ENCODE data around the gene PLA2G4C. TPM values are rescaled to one million over a fixed set of nuclear protein-coding genes. Genes with fewer than 3 reads are reported as not detected.

The PLA2G4C gene
- total and polyA plus RNA-seq, 4 donors = 6.4 to 21.6 (median 10.2) TPM

DNA sequence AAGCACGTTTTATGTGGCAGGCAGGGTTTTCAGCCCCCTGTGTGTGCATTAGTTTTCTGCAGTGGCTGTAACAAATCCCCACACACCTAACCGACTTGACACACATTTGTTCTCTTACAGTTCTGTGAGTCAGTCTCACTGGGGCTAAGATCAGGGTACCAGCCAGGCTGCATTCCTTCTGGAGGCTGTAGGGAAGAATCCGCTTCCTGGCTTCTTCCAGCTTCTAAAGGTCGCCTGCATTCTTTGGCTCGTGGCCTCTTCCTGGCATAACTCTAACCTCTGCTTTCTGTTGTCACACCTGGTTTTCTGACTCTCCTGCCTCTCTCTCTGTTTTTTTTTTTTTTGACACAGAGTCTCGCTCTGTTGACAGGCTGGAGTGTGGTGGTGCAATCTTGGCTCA lies 109.8 kb downstream of the PLA2G4C start:
- no peaks in the 10 kb centered on the region for H3K36me3 ChIP-seq (ENCODE audit: control insufficient read depth in 4 of 4, insufficient read depth in 4 of 4, low read length in 4 of 4)
- DNase-seq (no peak), ATAC-seq (ENCODE audit: insufficient read depth, low FRiP score) (no peak)
- no peaks in the 10 kb centered on the region for H3K27me3 ChIP-seq (ENCODE audit: control insufficient read depth in 3 of 3, insufficient read depth in 3 of 3, low read length in 2 of 3)
- H3K27ac ChIP-seq (ENCODE audit: low read depth in 1 of 2, low read length in 1 of 2) = no peak overlapping the region
- TF ChIP-seq, protein P1, sequence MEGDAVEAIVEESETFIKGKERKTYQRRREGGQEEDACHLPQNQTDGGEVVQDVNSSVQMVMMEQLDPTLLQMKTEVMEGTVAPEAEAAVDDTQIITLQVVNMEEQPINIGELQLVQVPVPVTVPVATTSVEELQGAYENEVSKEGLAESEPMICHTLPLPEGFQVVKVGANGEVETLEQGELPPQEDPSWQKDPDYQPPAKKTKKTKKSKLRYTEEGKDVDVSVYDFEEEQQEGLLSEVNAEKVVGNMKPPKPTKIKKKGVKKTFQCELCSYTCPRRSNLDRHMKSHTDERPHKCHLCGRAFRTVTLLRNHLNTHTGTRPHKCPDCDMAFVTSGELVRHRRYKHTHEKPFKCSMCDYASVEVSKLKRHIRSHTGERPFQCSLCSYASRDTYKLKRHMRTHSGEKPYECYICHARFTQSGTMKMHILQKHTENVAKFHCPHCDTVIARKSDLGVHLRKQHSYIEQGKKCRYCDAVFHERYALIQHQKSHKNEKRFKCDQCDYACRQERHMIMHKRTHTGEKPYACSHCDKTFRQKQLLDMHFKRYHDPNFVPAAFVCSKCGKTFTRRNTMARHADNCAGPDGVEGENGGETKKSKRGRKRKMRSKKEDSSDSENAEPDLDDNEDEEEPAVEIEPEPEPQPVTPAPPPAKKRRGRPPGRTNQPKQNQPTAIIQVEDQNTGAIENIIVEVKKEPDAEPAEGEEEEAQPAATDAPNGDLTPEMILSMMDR (IDR thresholded peaks at IDR 0.05; ENCODE audit: control extremely low read depth, extremely low read depth) = no peak
- H3K9me3 ChIP-seq (ENCODE audit: control insufficient read depth in 4 of 4, insufficient read depth in 3 of 4, low read length in 3 of 4) = peaks cover 0 to 4% (median 0%) of the 10 kb centered on the region in 4 donors
- no peak overlapping the region for H3K9ac ChIP-seq (ENCODE audit: insufficient read depth in 1 of 2, low read length in 2 of 2)
- 83 to 85% methylated on average over 6 of the region's 6 CpGs for WGBS, 2 donors
- H3K4me1 ChIP-seq (ENCODE audit: control insufficient read depth in 5 of 5, insufficient read depth in 5 of 5, low read length in 5 of 5) = no peaks in the 10 kb centered on the region
- H3K4me3 ChIP-seq = no peak overlapping the region

DNA sequence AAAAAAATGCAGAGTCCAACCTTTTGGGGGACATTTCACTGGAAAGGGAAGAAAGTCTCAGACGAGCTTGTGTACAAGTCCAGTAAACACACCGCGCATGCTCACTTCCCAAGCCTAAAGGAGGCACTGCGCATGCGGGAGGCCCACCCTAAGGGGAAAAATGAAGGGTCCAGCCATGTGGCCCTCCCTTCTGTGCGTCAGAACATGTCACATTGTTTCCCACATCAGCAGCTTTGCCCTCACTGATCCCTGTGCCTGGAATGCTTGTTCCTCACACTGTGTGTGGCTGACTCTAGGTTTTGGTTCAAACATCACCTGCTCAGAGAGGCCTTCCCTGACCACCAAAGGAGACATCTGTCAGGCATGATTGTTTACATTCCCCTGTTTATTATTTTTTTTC lies 111.8 kb downstream of the PLA2G4C start:
- no peak for DNase-seq
- WGBS, 2 donors = 81 to 87% methylated on average over 6 of the region's 6 CpGs
- no peaks in the 10 kb centered on the region for H3K27me3 ChIP-seq (ENCODE audit: control insufficient read depth in 3 of 3, insufficient read depth in 3 of 3, low read length in 2 of 3)
- H3K4me3 ChIP-seq = no peak overlapping the region
- no peaks in the 10 kb centered on the region for H3K36me3 ChIP-seq (ENCODE audit: control insufficient read depth in 4 of 4, insufficient read depth in 4 of 4, low read length in 4 of 4)
- TF ChIP-seq, protein P1 (IDR thresholded peaks at IDR 0.05; ENCODE audit: control extremely low read depth, extremely low read depth) = no peak
- H3K4me1 ChIP-seq (ENCODE audit: control insufficient read depth in 5 of 5, insufficient read depth in 5 of 5, low read length in 5 of 5) = no peaks in the 10 kb centered on the region
- no peak for ATAC-seq (ENCODE audit: insufficient read depth, low FRiP score)
- H3K9me3 ChIP-seq (ENCODE audit: control insufficient read depth in 4 of 4, insufficient read depth in 3 of 4, low read length in 3 of 4) = peaks cover 0 to 4% (median 0%) of the 10 kb centered on the region in 4 donors
- H3K9ac ChIP-seq (ENCODE audit: insufficient read depth in 1 of 2, low read length in 2 of 2) = no peak overlapping the region
- no peak overlapping the region for H3K27ac ChIP-seq (ENCODE audit: low read depth in 1 of 2, low read length in 1 of 2)

Other genes with a start within 250 kb of the PLA2G4C start
- under 1 TPM in 1 of 2 donors, not detected in 1; 0.15 TPM for gene SULT2A1, start 224.5 kb downstream of the PLA2G4C start, total RNA-seq
- gene SULT2A1, start 224.5 kb downstream of the PLA2G4C start, polyA plus RNA-seq = under 1 TPM in 1 of 2 donors, not detected in 1; 0.01 TPM
- not detected for gene BSPH1, start 118.6 kb downstream of the PLA2G4C start, total RNA-seq
- not detected for gene BSPH1, start 118.6 kb downstream of the PLA2G4C start, polyA plus RNA-seq
- not detected for gene ELSPBP1, start 116.2 kb downstream of the PLA2G4C start, total RNA-seq
- not detected for gene ELSPBP1, start 116.2 kb downstream of the PLA2G4C start, polyA plus RNA-seq
- not detected for gene CABP5, start 66.7 kb downstream of the PLA2G4C start, total RNA-seq
- gene CABP5, start 66.7 kb downstream of the PLA2G4C start, polyA plus RNA-seq = under 1 TPM; 0.07 to 0.14 TPM
- 10 to 100 TPM; 23.9 to 26.7 TPM for gene LIG1, start 59.5 kb upstream of the PLA2G4C start, total RNA-seq
- gene LIG1, start 59.5 kb upstream of the PLA2G4C start, polyA plus RNA-seq = 10 to 100 TPM; 10.6 to 40.5 TPM
- 1 to 10 TPM; 4.3 to 7.6 TPM for gene ZSWIM9, start 59.9 kb upstream of the PLA2G4C start, total RNA-seq
- 1 to 10 TPM; 3.4 to 4.2 TPM for gene ZSWIM9, start 59.9 kb upstream of the PLA2G4C start, polyA plus RNA-seq
- gene CARD8, start 145.1 kb upstream of the PLA2G4C start, total RNA-seq = 100 to 1,000 TPM in 1 of 2 donors, 10 to 100 TPM in 1; 53.8 to 114 TPM
- 10 to 100 TPM; 43.0 to 52.6 TPM for gene CARD8, start 145.1 kb upstream of the PLA2G4C start, polyA plus RNA-seq
- gene ZNF114, start 159.3 kb upstream of the PLA2G4C start, total RNA-seq = 1 to 10 TPM; 1.5 to 4.1 TPM
- gene ZNF114, start 159.3 kb upstream of the PLA2G4C start, polyA plus RNA-seq = under 1 TPM; 0.37 to 0.63 TPM
- 100 to 1,000 TPM in 1 of 2 donors, 10 to 100 TPM in 1; 36.9 to 189 TPM for gene EMP3, start 214.7 kb upstream of the PLA2G4C start, total RNA-seq
- gene EMP3, start 214.7 kb upstream of the PLA2G4C start, polyA plus RNA-seq = 100 to 1,000 TPM; 256 to 276 TPM